Measurements from ENCODE around the gene PARD3B. TPM values are rescaled to one million over a fixed set of nuclear protein-coding genes. Genes with fewer than 3 reads are reported as not detected.

The PARD3B gene
- total and polyA plus RNA-seq, 2 donors (not counting 1 experiment from before 2014, with no cell fraction given), result 7.4 to 20.6 TPM

- no peak for DNase-seq (ENCODE audit: low read depth in 2 of 2)
- H3K9ac ChIP-seq (ENCODE audit: insufficient read depth, low read length), result no peak overlapping the region
- no peak overlapping the region for H3K27ac ChIP-seq (ENCODE audit: insufficient read depth, low read length)
- H2AFZ ChIP-seq (ENCODE audit: low read length), result no peak overlapping the region
- H3K4me2 ChIP-seq (ENCODE audit: extremely low read depth, insufficient read depth, low read length), result no peak overlapping the region
- no peaks in the 10 kb centered on the region for H4K20me1 ChIP-seq (ENCODE audit: control insufficient read depth, extremely low read depth, insufficient read depth, low read length)
- no peaks in the 10 kb centered on the region for H3K36me3 ChIP-seq (ENCODE audit: control insufficient read depth, insufficient read depth, low read length)
- H3K4me3 ChIP-seq (replicated peaks in 1 of 4; ENCODE audit: control extremely low read depth in 1 of 4, insufficient read depth in 1 of 4, low read depth in 3 of 4, low read length in 4 of 4), result no peak overlapping the region
- no peaks in the 10 kb centered on the region for H3K9me3 ChIP-seq (ENCODE audit: control insufficient read depth, insufficient read depth, low read depth, low read length)
- no peaks in the 10 kb centered on the region for H3K79me2 ChIP-seq (ENCODE audit: control insufficient read depth, insufficient read depth, low read length)
- no peaks in the 10 kb centered on the region for H3K27me3 ChIP-seq (ENCODE audit: control insufficient read depth, insufficient read depth, low read length)
- no peak for TF ChIP-seq EZH2 (IDR thresholded peaks at IDR 0.05; ENCODE audit: low read length, missing control alignments)
- TF ChIP-seq CTCF (conservative IDR thresholded peaks at IDR 0.05 in 1 of 2, IDR thresholded peaks at IDR 0.05 in 1 of 2; ENCODE audit: low read depth in 1 of 2, low read length in 2 of 2), result no peak
- H3K4me1 ChIP-seq (ENCODE audit: control insufficient read depth, extremely low read depth, insufficient read depth, low read length), result no peaks in the 10 kb centered on the region
Observed at GRCh38 chr2:204573221-204573620, 27.9 kb downstream of the PARD3B start.

GRCh38 chr2:204574486-204574885, 29.2 kb downstream of the PARD3B start:
- H3K27ac ChIP-seq (ENCODE audit: insufficient read depth, low read length), result no peak overlapping the region
- no peaks in the 10 kb centered on the region for H3K79me2 ChIP-seq (ENCODE audit: control insufficient read depth, insufficient read depth, low read length)
- DNase-seq (ENCODE audit: low read depth in 2 of 2), result no peak
- no peak overlapping the region for H3K9ac ChIP-seq (ENCODE audit: insufficient read depth, low read length)
- H4K20me1 ChIP-seq (ENCODE audit: control insufficient read depth, extremely low read depth, insufficient read depth, low read length), result no peaks in the 10 kb centered on the region
- no peaks in the 10 kb centered on the region for H3K36me3 ChIP-seq (ENCODE audit: control insufficient read depth, insufficient read depth, low read length)
- TF ChIP-seq CTCF (conservative IDR thresholded peaks at IDR 0.05 in 1 of 2, IDR thresholded peaks at IDR 0.05 in 1 of 2; ENCODE audit: low read depth in 1 of 2, low read length in 2 of 2), result no peak
- TF ChIP-seq EZH2 (IDR thresholded peaks at IDR 0.05; ENCODE audit: low read length, missing control alignments), result no peak
- no peak overlapping the region for H2AFZ ChIP-seq (ENCODE audit: low read length)
- H3K4me1 ChIP-seq (ENCODE audit: control insufficient read depth, extremely low read depth, insufficient read depth, low read length), result no peaks in the 10 kb centered on the region
- no peaks in the 10 kb centered on the region for H3K9me3 ChIP-seq (ENCODE audit: control insufficient read depth, insufficient read depth, low read depth, low read length)
- H3K27me3 ChIP-seq (ENCODE audit: control insufficient read depth, insufficient read depth, low read length), result no peaks in the 10 kb centered on the region
- H3K4me2 ChIP-seq (ENCODE audit: extremely low read depth, insufficient read depth, low read length), result no peak overlapping the region
- H3K4me3 ChIP-seq (replicated peaks in 1 of 4; ENCODE audit: control extremely low read depth in 1 of 4, insufficient read depth in 1 of 4, low read depth in 3 of 4, low read length in 4 of 4), result no peak overlapping the region

- no peak overlapping the region for H3K4me2 ChIP-seq (ENCODE audit: extremely low read depth, insufficient read depth, low read length)
- no peaks in the 10 kb centered on the region for H3K4me1 ChIP-seq (ENCODE audit: control insufficient read depth, extremely low read depth, insufficient read depth, low read length)
- no peak overlapping the region for H3K4me3 ChIP-seq (replicated peaks in 1 of 4; ENCODE audit: control extremely low read depth in 1 of 4, insufficient read depth in 1 of 4, low read depth in 3 of 4, low read length in 4 of 4)
- H3K9ac ChIP-seq (ENCODE audit: insufficient read depth, low read length), result no peak overlapping the region
- H2AFZ ChIP-seq (ENCODE audit: low read length), result no peak overlapping the region
- no peaks in the 10 kb centered on the region for H3K27me3 ChIP-seq (ENCODE audit: control insufficient read depth, insufficient read depth, low read length)
- H3K27ac ChIP-seq (ENCODE audit: insufficient read depth, low read length), result no peak overlapping the region
- H4K20me1 ChIP-seq (ENCODE audit: control insufficient read depth, extremely low read depth, insufficient read depth, low read length), result no peaks in the 10 kb centered on the region
- no peaks in the 10 kb centered on the region for H3K36me3 ChIP-seq (ENCODE audit: control insufficient read depth, insufficient read depth, low read length)
- no peaks in the 10 kb centered on the region for H3K9me3 ChIP-seq (ENCODE audit: control insufficient read depth, insufficient read depth, low read depth, low read length)
- no peaks in the 10 kb centered on the region for H3K79me2 ChIP-seq (ENCODE audit: control insufficient read depth, insufficient read depth, low read length)
- DNase-seq (ENCODE audit: low read depth in 2 of 2), result no peak
- no peak for TF ChIP-seq CTCF (conservative IDR thresholded peaks at IDR 0.05 in 1 of 2, IDR thresholded peaks at IDR 0.05 in 1 of 2; ENCODE audit: low read depth in 1 of 2, low read length in 2 of 2)
- TF ChIP-seq EZH2 (IDR thresholded peaks at IDR 0.05; ENCODE audit: low read length, missing control alignments), result no peak
Observed at GRCh38 chr2:204575463-204575862, 30.2 kb downstream of the PARD3B start.

Data from fibroblast of lung (primary cell).